Measurements from ENCODE around the gene PTPRN2.
"Not testable (repeated sequence)": the region's sequence is repeated elsewhere in the genome, so short reads cannot be mapped to it uniquely, and the experiment has no call there.

PTPRN2 gene

DNA sequence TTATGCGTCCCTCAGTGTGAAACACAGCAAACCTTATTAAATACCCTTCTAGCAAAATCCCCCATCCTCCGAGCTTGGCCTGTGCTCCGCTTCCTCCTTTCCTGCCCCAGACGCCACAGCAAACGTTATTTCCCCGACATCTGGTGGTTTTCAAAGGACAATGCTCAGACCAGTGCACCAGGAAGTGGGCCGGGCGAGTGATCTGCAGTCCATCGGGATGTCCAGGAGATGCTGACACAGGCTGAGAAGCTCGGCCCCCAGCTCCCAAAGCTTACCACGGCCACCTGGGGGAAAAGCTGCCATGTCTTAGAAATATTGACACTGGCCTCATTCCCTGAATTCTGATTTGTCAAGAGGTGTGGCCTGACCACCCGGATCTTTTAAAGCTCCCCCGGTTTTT, 129.5 kb downstream of the PTPRN2 start:
- no peak for DNase-seq

DNA sequence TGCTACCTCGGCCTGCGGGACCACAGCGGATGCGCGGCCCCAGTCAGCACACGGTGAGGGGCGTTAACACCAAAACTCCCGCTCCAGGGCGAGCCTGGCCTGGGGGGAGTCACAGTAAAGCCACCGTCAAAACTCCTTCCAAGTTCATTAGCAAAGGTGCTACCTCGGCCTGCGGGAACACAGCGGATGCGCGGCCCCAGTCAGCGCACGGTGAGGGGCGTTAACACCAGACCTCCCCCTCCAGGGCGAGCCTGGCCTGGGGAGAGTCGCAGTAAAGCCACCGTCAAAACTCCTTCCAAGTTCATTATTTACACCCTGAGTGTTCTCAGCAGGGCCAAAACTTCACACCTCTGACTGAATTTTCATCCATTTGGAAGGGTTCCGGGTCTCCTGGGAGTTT, 130.0 kb downstream of the PTPRN2 start:
- DNase-seq: not testable (repeated sequence)

DNA sequence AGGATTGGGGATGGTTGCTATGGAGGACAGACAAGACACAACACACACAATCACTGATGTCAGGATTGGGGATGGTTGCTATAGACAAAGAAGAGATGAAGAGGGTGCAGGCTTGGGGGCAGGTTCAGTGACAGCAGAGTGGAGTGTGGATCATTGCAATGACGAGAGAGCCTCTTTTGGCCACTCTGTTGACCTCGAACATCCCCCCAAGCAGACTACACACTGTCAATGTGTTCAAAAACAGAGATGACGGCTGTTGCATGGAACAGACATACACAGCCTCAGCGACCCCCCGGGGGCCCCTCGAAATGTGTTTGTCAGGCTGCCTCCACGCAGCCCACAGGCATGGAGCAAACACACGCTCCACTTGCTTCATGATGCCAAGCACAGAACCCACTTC, 133.0 kb downstream of the PTPRN2 start:
- DNase-seq: no peak

DNA sequence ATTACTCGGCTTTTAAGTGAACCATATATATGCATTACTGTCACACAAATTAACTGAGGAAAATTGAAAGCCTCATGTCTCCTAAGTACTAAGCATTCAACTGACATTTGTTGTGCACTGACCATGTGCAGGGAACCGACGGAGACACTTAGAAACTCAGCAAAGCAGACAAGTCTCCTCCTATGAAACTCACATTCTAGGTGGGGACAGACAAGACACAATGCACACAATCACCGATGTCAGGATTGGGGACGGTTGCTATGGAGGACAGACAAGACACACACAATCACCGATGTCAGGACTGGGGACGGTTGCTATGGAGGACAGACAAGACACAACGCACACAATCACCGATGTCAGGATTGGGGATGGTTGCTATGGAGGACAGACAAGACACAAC, 134.0 kb downstream of the PTPRN2 start:
- DNase-seq: no peak

DNA sequence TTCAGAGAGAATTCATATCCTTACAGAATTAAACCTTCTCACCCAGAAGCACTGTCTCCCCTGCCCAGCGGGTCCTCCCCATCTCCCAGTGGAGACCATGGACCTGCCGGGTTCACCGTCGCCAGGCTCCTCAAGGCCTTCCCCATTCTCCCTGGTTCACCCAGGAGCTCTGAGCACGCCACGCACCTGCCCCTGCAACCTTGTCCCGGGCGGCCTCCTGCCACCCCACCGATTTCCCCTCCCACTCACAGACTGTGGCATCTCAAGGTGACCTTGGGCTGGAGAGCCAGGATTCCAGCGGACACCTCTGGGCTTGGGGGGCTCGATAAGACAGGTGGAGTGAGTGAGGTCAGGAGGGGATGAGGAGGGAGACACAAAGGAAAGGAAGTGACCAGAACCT, 135.3 kb downstream of the PTPRN2 start:
- DNase-seq: no peak

DNA sequence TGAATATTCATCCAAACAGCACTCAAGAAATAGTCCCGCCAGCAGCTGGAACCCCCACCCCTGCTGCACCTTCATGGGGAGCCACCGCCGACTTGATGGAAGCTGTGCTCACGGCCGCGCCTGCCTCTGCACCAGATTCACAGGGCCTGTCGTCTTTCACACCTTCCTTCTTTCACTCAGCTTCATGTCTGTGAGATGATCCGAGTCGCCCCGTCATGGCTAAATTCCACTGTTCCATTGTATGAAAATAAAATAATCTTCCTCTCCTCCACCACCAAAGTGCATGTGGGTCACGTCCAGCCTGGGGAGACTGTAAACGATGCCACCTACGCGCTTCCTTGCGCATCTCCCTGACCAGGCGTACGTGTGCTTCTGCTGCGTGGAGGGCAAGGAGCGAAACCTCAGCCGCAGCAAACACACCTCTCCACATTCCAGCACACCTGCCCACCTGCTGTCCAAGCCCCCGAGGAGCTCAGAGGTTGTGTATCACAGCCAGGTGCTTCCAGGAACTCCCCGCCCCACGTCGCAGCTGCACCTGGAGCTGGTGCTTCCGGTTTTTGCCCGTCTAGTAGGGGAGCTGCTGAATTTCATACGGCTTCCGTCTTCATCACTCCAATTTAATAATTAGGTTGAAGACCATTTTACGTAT, 137.0 kb downstream of the PTPRN2 start:
- DNase-seq: no peak

DNA sequence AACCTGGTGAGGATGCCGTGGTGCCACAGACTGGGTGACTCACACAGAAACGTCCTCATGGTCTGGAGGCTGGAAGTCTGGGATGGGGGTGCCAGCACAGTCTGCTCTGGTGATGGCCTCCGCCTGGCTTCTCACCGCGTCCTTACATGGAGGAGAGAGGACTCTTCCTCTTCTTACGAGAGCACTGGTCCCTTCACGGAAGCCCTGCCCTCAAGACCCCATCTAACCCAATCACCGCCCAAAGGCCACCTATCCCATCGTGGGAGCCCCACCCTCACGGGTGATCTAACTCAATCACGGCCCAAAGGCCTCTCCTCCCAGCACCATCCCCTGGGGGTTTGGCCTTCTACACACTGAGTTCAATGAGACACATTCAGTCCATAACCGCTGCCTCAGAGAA, 137.7 kb downstream of the PTPRN2 start:
- DNase-seq: no peak

DNA sequence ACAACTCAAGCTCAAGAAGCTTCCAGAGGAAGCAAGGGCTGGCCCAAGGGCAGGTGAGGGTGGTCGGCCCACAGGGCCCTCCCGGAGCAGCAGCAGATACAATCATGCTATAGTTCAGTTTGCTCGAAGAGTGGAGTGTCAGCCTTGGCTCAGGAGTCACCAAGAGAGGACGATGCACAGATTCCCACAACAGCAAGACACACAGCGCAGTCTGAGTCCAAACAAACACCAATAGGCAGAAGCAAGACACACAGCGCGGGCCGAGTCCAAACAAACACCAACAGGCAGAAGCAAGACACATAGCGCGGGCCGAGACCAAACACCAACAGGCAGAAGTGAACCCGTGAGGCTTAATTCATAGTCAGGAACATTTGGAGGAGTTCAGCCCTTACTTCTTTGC, 138.4 kb downstream of the PTPRN2 start:
- DNase-seq: no peak

DNA sequence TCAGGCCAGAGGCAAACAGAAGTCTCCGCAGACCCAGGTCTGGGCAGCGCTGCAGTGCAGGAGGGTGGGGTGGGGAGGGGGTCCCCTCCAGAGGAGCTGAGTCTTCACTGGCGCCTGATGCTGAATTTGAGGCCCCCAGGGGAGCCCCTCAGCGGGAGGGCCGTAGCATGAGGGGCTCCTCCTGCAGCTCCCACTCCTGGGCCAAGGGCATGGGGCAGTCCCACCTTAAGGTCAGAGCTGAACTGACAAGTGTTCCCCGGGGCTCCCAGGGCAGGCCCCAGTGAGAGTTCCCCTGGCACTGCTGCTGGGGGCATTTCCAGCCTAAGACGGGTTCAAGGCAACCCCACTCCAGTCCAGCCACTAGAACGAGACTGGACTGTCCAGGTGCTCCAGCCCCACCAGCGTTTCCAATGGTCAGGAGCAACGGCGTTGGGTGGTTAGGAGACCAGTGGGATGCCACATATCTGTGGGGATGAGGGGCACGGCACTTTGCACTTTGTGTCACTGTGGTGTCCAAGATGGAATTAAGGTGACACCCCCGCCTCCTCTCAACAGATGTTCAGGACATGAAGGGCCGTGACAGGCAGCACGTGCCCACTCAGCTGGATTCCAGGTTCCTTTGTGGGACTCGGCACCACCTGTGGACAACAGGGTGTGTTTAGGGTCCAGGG, 139.1 kb downstream of the PTPRN2 start:
- DNase-seq: no peak

DNA sequence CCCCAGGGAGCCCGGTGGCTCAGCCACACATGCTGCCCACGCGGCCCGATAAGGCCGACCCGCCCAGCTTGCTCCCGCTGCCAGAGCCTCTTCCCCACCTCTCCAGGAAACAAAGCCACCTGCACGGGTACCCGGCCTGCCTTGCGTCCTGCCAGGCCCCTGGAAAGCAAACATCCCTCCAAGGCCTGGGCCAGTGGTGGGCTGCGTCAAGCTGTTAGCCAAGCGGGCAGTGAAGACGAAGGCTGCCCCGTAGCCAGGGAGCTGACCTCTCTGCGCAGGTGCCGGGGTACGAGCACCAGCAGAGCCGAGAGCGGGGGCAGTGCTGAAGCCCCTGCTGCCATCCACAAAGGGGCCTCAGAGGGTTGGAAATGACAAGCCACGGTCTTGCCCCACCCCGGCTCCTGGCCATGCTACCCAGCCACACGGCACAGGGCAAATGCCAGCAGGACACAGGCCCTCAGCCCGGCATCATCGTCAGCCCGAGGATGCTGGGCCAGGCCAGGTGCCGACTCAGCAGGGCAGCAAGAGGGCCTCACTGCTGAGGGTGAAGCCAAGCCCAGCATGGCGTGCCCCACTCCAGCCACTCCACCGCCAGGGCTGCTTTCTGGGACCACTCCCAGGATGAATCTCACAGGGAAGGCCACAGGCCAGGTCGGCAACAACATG, 140.0 kb downstream of the PTPRN2 start:
- no peak for DNase-seq

DNA sequence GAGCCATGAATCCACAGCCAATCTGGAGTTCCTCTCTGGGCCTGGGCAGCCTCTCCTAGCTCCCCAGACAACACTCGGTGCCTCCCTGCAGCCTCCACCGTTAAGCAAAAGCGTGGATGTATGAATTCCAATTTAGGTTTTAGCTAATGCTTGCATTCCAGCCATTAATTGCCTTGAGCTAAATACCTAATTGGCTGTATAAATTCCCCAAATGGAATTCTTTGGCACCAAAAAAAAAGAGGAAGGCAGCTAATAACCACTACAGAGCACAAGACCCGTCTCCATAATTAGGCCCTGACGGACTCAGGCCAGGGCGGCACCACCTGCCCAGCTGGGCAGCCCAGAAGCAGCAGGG, 140.5 kb downstream of the PTPRN2 start:
- DNase-seq: no peak

DNA sequence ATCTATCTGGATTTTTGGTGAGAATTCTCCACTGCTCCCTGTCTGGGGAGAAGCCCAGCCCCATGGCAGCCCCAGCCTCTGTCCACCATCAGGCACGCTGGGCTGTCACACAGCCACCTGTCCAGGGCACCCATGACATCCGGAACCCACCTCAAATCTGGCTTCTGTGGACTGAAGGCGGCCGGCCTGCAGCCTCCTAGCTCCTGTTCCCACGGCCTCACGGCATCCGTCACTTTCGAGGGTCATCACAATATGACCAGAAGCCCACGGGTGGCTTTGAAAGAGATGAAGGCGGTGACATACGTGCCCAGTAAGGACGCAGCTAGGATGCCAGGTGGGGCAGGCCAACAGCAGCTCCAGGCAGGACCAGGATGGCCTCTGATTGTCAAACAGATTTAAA, 140.9 kb downstream of the PTPRN2 start:
- DNase-seq: no peak

DNA sequence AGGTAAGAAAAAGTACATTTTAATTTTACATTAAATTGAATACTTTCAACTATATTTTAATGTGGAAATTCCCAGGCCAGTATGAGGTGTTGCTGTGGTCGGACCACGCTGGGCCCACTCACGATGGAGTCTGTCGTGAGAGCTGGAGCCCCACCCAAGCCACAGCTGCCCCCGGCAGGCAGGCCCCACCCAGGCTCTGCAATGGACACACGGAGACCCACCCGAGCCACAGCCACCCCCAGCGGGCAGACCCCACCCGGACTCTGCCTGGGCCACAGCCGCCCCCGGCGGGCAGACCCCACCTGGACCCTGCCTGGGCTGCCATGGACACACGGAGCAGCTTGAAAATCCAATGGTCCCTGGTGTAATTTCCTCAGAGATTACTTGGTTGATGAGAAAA, 141.3 kb downstream of the PTPRN2 start:
- DNase-seq: no peak

DNA sequence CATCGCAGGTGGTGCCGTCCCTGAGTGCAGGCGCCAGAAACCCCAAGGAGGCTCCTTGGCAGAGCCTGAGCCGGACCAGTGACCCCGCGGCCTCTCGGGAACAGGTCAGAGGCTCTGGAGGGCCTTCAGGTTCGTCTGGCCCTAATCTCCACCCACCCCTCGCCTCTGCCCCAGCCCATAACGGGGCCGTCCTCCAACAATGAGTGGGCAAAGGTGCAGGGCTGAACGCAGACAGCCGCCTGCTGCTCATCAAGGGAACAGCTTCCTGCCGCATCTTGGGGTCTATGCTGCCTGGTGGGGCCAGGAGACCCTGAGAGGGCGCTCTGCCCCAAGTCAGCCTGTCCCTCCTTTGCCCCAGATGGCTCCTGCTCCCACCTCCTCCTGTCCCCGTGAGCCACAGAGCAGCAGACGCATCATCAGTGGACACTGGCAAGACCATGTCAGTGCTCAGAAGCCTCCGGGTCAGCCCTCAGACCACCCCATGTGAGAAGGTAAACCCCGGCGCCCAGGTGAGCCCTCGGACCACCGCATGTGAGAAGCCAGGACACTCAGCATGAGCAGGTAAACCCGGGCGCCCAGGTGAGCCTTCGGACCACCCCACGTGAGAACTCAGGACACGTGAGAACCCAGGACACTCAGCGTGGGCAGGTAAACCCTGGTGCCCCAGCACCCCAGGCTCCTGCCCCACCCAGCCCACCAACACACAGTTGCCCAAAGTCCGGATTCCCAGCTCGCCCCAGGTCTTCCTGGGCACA, 142.0 kb downstream of the PTPRN2 start:
- DNase-seq: no peak

DNA sequence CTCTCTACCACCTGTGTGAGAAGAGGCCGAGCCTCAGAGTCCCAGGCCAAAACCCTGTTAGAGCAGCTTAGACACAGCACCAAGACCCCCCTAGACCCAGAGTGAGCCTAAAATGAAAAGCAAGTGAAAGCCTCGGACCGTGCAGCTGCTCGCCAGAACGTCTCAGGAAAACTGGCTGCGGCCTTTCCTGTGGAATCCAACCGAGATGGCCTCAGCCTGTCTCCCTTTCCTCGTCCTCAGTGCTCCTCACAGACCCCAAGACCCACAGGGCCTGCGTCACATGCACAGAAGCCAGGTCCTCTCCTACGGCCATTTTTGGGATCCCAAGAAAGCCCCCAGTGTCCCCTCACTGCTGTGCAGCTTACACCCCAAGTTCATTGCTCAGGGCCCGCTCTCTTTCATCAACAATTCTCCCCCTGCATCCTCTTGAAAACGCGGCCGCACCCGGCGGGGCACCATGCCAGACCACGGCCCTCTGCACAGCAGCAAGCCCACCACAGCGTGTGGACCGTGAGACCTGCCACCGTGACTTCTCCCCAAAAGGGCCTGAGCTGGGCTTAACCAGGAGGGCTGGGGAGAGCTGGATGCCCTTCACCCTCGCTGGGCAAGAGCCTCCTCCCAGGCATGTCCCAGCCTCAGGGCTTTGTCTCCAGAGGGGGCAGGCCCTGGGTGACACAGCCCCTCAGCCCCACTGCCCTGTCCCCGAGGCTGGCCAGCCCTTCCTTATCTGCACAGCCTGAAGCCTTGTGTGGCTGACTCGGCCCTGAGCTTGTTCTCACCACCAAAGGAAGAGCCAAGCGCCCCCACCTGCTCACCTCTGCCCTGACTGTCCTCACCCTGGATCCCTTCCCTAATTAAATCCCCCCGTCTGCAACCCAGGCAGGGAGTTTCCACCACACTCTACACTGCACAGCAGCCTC, 142.9 kb downstream of the PTPRN2 start:
- DNase-seq: no peak

DNA sequence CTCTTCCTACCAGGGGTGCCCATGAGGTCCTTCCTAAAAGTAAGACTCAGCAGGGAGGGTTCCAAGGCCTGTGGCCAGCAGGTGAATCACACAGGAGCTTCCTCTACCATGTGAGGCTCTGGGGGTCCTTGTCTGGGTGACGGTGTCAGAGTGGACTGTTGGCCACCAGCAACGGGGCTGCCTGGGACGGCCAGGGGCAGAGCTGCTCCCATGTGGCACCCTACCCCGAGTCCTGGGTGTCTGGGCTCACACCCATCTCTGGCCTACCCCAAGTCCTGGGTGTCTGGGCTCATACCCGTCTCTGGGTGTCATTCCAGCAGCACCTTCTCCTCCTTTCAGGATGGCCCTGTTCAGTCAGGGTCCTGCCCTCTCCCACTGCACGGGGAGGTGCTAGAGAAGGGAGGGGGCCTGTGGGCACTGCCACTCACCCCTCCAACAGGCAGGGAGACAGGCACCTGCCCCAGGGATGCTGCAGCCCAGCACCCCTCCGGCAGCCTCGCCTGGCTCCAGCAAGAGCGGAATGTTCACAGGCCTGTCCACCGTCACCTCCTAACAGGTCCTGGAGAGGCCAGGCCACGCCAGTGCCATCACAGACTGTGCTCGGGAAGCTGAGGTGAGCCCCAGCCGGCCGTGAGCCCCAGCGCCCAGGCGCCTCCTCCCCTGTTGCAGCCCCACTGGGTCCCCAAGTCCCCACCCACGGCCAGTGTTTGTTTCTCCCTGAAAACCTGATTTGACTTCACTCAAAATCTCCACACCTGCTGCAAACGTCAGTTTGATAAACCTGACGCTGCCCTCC, 143.7 kb downstream of the PTPRN2 start:
- DNase-seq: no peak

DNA sequence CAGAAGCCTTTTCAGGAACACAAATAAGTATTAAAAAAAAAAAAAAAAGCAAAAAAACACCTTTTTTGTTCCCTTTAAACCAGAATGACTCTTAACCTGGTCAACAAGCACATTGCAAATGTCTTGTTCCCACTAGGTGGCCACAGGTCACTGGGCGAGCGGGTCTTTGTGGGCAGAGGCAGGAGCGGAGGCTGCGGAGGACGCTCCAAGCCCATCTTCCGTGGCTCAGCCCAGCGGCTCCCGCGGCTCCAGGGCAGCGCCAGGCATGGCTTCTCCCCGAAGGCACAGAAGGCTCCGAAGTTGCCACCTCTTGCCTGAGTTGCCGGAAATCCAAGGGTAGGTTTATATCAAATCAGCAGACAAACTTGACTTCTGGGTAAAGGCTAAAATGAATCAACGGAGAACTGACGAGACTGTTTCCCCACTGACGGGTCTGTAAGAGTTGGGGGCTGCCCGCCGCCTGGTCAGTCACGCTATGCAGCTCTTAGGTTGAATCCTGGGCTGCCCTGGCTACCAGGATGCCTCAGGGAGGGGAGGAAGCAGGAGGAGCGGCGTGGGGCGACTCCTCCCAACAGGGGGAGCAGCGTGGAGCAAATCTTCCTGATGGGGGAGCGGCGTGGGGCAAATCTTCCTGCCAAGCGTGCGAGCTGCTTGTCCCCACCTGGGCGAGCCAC, 144.5 kb downstream of the PTPRN2 start:
- DNase-seq: no peak

DNA sequence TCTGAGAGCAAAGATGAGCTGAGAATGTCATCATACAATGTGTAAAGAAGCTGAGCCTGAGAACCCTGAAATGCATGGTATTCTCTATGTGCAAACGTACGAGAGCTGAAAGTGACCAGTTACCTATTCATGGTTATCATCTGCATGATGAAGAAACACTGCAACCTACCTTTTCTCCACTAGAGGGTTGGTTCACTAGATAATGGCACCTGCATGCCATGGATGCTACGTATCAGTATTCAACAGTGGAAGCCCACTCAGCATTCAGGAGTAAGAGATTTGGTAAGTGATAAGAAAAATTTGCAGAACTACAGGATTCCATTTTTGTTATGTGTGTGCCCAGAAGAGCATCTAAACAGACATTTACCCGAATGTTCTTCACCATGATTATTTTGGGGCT, 145.4 kb downstream of the PTPRN2 start:
- no peak for DNase-seq

DNA sequence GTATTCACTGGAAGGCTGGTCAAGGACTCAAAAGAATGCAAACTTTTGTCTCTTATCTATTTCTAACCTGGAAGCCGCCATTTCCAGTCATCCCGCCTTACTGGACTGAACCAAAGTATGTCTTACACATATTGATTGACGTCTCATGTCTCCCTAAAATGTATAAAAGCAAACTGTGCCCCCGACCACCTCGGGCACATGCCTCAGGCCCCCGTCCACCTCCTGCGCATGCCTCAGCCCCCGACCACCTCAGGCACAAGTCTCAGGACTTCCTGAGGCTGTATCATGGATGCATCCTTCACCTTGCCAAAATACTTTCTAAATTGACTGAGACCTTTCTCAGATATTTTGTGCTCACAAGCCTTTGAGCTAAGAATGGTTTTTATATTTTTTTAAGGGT, 148.6 kb downstream of the PTPRN2 start:
- no peak for DNase-seq

DNA sequence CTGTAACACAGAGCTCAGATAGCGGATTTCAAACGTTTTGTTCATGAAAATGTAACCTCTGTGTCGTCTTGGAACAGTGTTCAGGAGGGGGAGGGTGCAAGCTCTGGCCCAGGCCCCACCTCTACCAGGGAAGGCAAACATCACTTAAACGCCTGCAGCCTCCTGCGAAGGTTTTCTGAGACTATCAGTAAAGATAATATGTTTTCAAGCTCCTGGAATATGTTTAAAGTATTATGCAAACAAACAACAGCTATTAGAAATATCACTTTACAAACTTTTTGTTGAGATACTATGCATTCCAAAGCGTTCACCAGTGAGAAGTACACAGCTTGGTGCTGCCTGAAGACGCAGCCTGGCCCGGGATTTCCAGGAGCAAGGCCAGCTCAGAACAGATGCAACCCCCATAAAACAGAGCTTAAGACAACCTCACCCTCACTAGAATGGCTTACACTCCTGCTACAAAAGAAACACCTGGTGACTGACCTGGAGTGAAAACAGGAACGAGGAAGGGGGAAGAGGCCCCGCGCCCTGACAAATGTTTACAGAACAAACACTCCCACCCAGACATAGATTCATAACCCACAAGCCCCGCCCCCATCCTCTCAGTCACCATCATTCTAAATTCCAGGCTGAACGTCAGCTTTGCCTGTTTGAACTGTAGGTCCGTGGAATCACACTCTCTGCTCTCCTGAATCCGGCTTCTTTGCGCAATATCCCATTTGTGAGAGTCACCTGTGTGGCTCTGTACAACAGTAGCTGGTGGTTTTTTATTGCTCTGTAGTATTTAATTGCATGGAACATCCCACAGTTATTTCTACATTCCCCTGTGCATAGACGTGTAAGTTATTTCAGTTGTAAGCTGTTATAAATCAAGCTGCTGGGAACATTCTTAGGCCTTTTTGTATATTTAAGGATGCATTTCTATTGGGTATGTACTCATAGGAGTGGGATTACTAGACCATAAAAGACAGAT, 155.0 kb downstream of the PTPRN2 start:
- DNase-seq: no peak
